Measurements from ENCODE around the gene HLX. TPM values are rescaled to one million over a fixed set of nuclear protein-coding genes. Genes with fewer than 3 reads are reported as not detected.

Gene HLX
- total and polyA plus RNA-seq, 9 of the 15 experiments (the other 6 are each of a cell fraction or from before 2014, with no cell fraction given), result 0.10 to 3.0 (median 1.6) TPM

- 0% methylated on average over 2 of the region's 2 CpGs for WGBS (ENCODE audit: insufficient coverage, low coverage, missing lambda C conversion rate)
- ATAC-seq (no peak), FAIRE-seq (no peak), DNase-seq (ENCODE audit: extremely low read depth in 1 of 4, low spot score in 3 of 4) (no peak)
- Histone ChIP-seq H4K20me1 (replicated peaks; ENCODE audit: control insufficient read depth, insufficient read depth, low read length) (no peaks in the 10 kb centered on the region), H3K4me2 (ENCODE audit: insufficient read depth, low read length) (no peak overlapping the region), H3K4me3 (no peak overlapping the region), H3K9me3 (replicated peaks; ENCODE audit: control insufficient read depth, insufficient read depth, low read depth, low read length) (no peaks in the 10 kb centered on the region), H3K9ac (ENCODE audit: insufficient read depth in 1 of 2, low read depth in 2 of 2, low read length in 2 of 2) (no peak overlapping the region), H3K4me1 (replicated peaks in 1 of 2; ENCODE audit: control insufficient read depth in 2 of 2, insufficient read depth in 2 of 2, low read length in 2 of 2) (no peaks in the 10 kb centered on the region), H3K27ac (ENCODE audit: extremely low read depth, low read depth, low read length) (no peak overlapping the region), H3K9me1 (ENCODE audit: control insufficient read depth, insufficient read depth, low read length) (no peaks in the 10 kb centered on the region), H2AFZ (ENCODE audit: low read depth, low read length) (no peak overlapping the region), H3K79me2 (ENCODE audit: control insufficient read depth, insufficient read depth, low read length) (no peaks in the 10 kb centered on the region), H3K36me3 (ENCODE audit: control insufficient read depth, insufficient read depth, low read length) (no peaks in the 10 kb centered on the region), H3K27me3 (ENCODE audit: control insufficient read depth in 2 of 2, insufficient read depth in 2 of 2, low read length in 2 of 2) (peaks cover 0 to 14% of the 10 kb centered on the region in 2 experiments; a peak in 2 of 5 replicates)
- intact Hi-C loops (cut with micrococcal nuclease), result loop anchor here (5.0 kb wide), 1 partner anchor 76 kb away; no protein-coding TSS in a partner anchor
- TF ChIP-seq NFE2L1 (tag; IDR thresholded peaks at IDR 0.05; ENCODE audit: borderline replicate concordance, low read depth) (no peak), ZNF174 (CRISPR knock-in tag; IDR thresholded peaks at IDR 0.05) (no peak), MBD2 (IDR thresholded peaks at IDR 0.05; ENCODE audit: borderline replicate concordance, low read depth) (no peak), ZNF609 (CRISPR knock-in tag; IDR thresholded peaks at IDR 0.05; ENCODE audit: borderline replicate concordance) (no peak), ZNF57 (CRISPR knock-in tag; IDR thresholded peaks at IDR 0.05) (no peak)
- POLR2A ChIA-PET, result no interaction called here
- BruUV-seq (replicated peaks), result no TSS peak
- in situ Hi-C loops (cut with MboI), result no loop called here
- CTCF ChIA-PET (ENCODE audit: low intra/inter-chr PET ratio), result no interaction called here
These were observed 27.5 kb downstream of the HLX start for GRCh38 chr1:220906561-220907334.

Data from K562 (cell line).